GM12878 (cell line): Measurements from ENCODE around the gene GTPBP6. TPM values are rescaled to one million over a fixed set of nuclear protein-coding genes. Genes with fewer than 3 reads are reported as not detected.

Source experiments
- ATAC-seq: fragments of 200-7000 bp; cut with Tn5 transposase; 3 replicates; pipeline ENCODE4 v1.9.1; 2020; ENCODE audit warnings: mild to moderate bottlenecking, moderate library complexity
- BruUV-seq: library from RNA; stranded (reverse); fragments of 400-500 nt; replicated peaks from 2 replicates; lab custom pipeline; 2021; lab: Mats Ljungman, UMichigan
- CTCF ChIA-PET: fragments of 300-600 bp; sonication (Branson Sonifier 250); formaldehyde crosslinking; extraction: SDS; loops from one replicate; lab custom pipeline; 2021; ENCODE audit warnings: inconsistent platforms; lab: Yijun Ruan, JAX
- POLR2A ChIA-PET: fragments of 350-600 bp; formaldehyde crosslinking; extraction: SDS; loops from one replicate; lab custom pipeline; 2021; ENCODE audit warnings: inconsistent platforms; lab: Charles Lee
- RAD21 ChIA-PET: fragments of 300-600 bp; sonication (Branson Sonifier 250); formaldehyde crosslinking; loops from one replicate; lab custom pipeline; 2023; ENCODE audit warnings: antibody characterized with exemption; ENCODE audit not compliant: unreplicated experiment; lab: Charles Lee
- SMC1A ChIA-PET: fragments of 300-600 bp; sonication (Branson Sonifier 250); formaldehyde crosslinking; loops from one replicate; lab custom pipeline; 2023; ENCODE audit not compliant: unreplicated experiment, uncharacterized antibody; lab: Charles Lee
- DNase-seq: peaks from one replicate; pipeline ENCODE4 v3.0.0-alpha.2; 2011; ENCODE audit warnings: low read depth, low spot score
- FAIRE-seq: peaks from 3 replicates; lab custom pipeline; 2011; peaks lifted over from hg19 to GRCh38; lab: Jason Lieb, UNC
- H2AFZ ChIP-seq: 2 replicates; pipeline ENCODE4 v1.6.0; 2011; ENCODE audit warnings: low read depth, low read length, control low read depth; ENCODE audit not compliant: control insufficient read depth
- H3K27ac ChIP-seq: 2 replicates; pipeline ENCODE4 v1.5.1; 2011; ENCODE audit warnings: control low read depth; ENCODE audit not compliant: control insufficient read depth, insufficient read depth
- H3K27me3 ChIP-seq, 2 experiments: replicated peaks in 1 of 2; 2 replicates each; pipeline versions ENCODE4 v1.6.0 to v1.6.1; 2011; ENCODE audit warnings: low read length in 1 of 2; ENCODE audit not compliant: control insufficient read depth in 2 of 2, insufficient read depth in 2 of 2
- H3K36me3 ChIP-seq, 2 experiments: 2 replicates each; pipeline ENCODE4 v1.5.1; 2011; ENCODE audit warnings: low read length in 1 of 2; ENCODE audit not compliant: control insufficient read depth in 2 of 2, insufficient read depth in 2 of 2
- H3K4me1 ChIP-seq: 2 replicates; pipeline ENCODE4 v1.6.1; 2011; ENCODE audit warnings: mild to moderate bottlenecking, low read length, moderate library complexity, mixed read lengths; ENCODE audit not compliant: control insufficient read depth, insufficient read depth
- H3K4me2 ChIP-seq: 2 replicates; pipeline ENCODE4 v1.6.0; 2011; ENCODE audit warnings: control low read depth; ENCODE audit not compliant: control insufficient read depth, insufficient read depth
- H3K4me3 ChIP-seq: fragments of 200-600 bp; sonication (generic); 2 replicates; pipeline ENCODE4 v1.5.1; 2016
- H3K79me2 ChIP-seq: 2 replicates; pipeline ENCODE4 v1.6.0; 2011; ENCODE audit warnings: low read length; ENCODE audit not compliant: control insufficient read depth, insufficient read depth
- H3K9ac ChIP-seq: 2 replicates; pipeline ENCODE4 v1.8.0; 2011; ENCODE audit warnings: low read length, control low read depth, mixed read lengths; ENCODE audit not compliant: control insufficient read depth, insufficient read depth
- H3K9me3 ChIP-seq: replicated peaks from 3 replicates; pipeline ENCODE4 v1.5.1; 2011; ENCODE audit warnings: mild to moderate bottlenecking, low read length; ENCODE audit not compliant: control insufficient read depth, insufficient read depth
- H4K20me1 ChIP-seq: 2 replicates; pipeline ENCODE4 v1.6.0; 2011; ENCODE audit not compliant: control insufficient read depth, insufficient read depth
- BCL3 ChIP-seq: IDR thresholded peaks from 2 replicates; pipeline ENCODE4 v1.6.1; 2011; ENCODE audit warnings: borderline replicate concordance, low read depth, mild to moderate bottlenecking, moderate library complexity, low read length; ENCODE audit not compliant: insufficient read depth, poor library complexity, severe bottlenecking
- CHD2 ChIP-seq: IDR thresholded peaks from 2 replicates; pipeline ENCODE4 v1.6.1; 2011; ENCODE audit warnings: low read depth, low read length, improper control_type of control experiment, borderline replicate concordance
- EED ChIP-seq: sonication (generic); IDR thresholded peaks from 2 replicates; pipeline ENCODE4 v1.6.1; 2016; ENCODE audit warnings: antibody characterized with exemption, low read depth
- EGR1 ChIP-seq, 2 experiments: IDR thresholded peaks; 1 replicate in 1 of 2; 2 replicates in 1 of 2; pipeline ENCODE4 v1.6.1; 2011 to 2012; ENCODE audit warnings: low read depth in 2 of 2, low read length in 2 of 2, borderline replicate concordance in 1 of 2, mild to moderate bottlenecking in 1 of 2, moderate library complexity in 1 of 2
- EZH2 ChIP-seq: IDR thresholded peaks from 2 replicates; pipeline ENCODE4 v1.6.1; 2012; ENCODE audit warnings: low read depth, mild to moderate bottlenecking, control low read depth, inconsistent platforms, low read length, borderline replicate concordance; ENCODE audit not compliant: control insufficient read depth
- IKZF2 ChIP-seq, 2 experiments: fragments of 450-650 bp; IDR thresholded peaks; 2 replicates each; pipeline ENCODE4 v1.6.1; 2017; ENCODE audit warnings: mild to moderate bottlenecking in 2 of 2, moderate library complexity in 2 of 2
- IRF3 ChIP-seq: fragments of 450-650 bp; IDR thresholded peaks from 2 replicates; pipeline ENCODE4 v1.6.1; 2014; ENCODE audit warnings: mild to moderate bottlenecking
- IRF4 ChIP-seq: IDR thresholded peaks from 2 replicates; pipeline ENCODE4 v1.6.1; 2011; ENCODE audit warnings: low read depth, low read length
- MEF2A ChIP-seq: IDR thresholded peaks from 2 replicates; pipeline ENCODE4 v1.6.1; 2011; ENCODE audit warnings: low read depth, mild to moderate bottlenecking, low read length, moderate library complexity; ENCODE audit not compliant: insufficient read depth
- NR2C1 ChIP-seq: fragments of 450-650 bp; IDR thresholded peaks from 2 replicates; pipeline ENCODE4 v1.6.1; 2017; ENCODE audit warnings: antibody characterized with exemption, mild to moderate bottlenecking, moderate library complexity
- SMARCA5 ChIP-seq: fragments of 450-650 bp; IDR thresholded peaks from 2 replicates; pipeline ENCODE4 v1.6.1; 2017; ENCODE audit warnings: mild to moderate bottlenecking
- SREBF1 ChIP-seq: IDR thresholded peaks from 2 replicates; pipeline ENCODE4 v1.6.1; 2012; ENCODE audit warnings: mild to moderate bottlenecking, low read length
- USF1 ChIP-seq: IDR thresholded peaks from 2 replicates; pipeline ENCODE4 v1.6.1; 2011; ENCODE audit warnings: borderline replicate concordance, low read depth, mild to moderate bottlenecking, moderate library complexity, mixed read lengths, low read length; ENCODE audit not compliant: insufficient read depth; ENCODE audit errors: extremely low read length
- YBX1 ChIP-seq: fragments of 450-650 bp; IDR thresholded peaks from 2 replicates; pipeline ENCODE4 v1.6.1; 2016; ENCODE audit warnings: antibody characterized with exemption
- WGBS: methylation state at CpG from one replicate; pipeline ENCODE4 v1.1.6; 2016; ENCODE audit warnings: low lambda C conversion rate; ENCODE audit not compliant: insufficient replicate concordance, insufficient coverage; ENCODE audit errors: missing lambda C conversion rate; 5-methylcytosine and 5-hydroxymethylcytosine counted together
- in situ Hi-C: fragments of 300-500 bp; cut with MboI; formaldehyde crosslinking; loops from 9 replicates; pipeline ENCODE4 v1.14.3; 2018; ENCODE audit warnings: mixed read lengths
- intact Hi-C: fragments of 100-400 bp; cut with micrococcal nuclease; formaldehyde crosslinking; loops from one replicate; pipeline ENCODE4 v1.14.2; 2022; ENCODE audit not compliant: unreplicated experiment
- polyA plus RNA-seq, 11 experiments: library from polyadenylated mRNA; depleted of rRNA in 4 of 11; unstranded in 6 of 11; stranded (reverse) in 5 of 11; fragments of >200 nt; fragmentation: Nextera tagmentation in 4 of 11; fragmentation: Illumina TruSeq in 1 of 11; extraction: Ambion mirVana in 4 of 11; extraction: Trizol in 1 of 11; gene quantifications; 1 replicate in 1 of 11; 2 replicates in 10 of 11; pipeline versions ENCODE4 v1.2.1 to v1.2.3, GENCODE V29; 2011 to 2016; ENCODE audit warnings: inconsistent platforms in 2 of 11, missing spikeins in 2 of 11, low read depth in 1 of 11
- total RNA-seq, 4 experiments: library from RNA; depleted of rRNA in 3 of 4; stranded (reverse); fragments of >200 nt in 3 of 4; fragmentation: Illumina TruSeq in 1 of 4; extraction: Trizol in 1 of 4; gene quantifications; 2 replicates each; pipeline versions ENCODE4 v1.2.1 to v1.2.3, GENCODE V29; 2013 to 2021
- TF ChIP-seq, protein P1 (sequence below): fragments of 450-650 bp; formaldehyde crosslinking; IDR thresholded peaks from 2 replicates; pipeline ENCODE4 v1.5.0; 2022; ENCODE audit warnings: mild to moderate bottlenecking, missing genetic modification characterization

Gene GTPBP6
- total and polyA plus RNA-seq, 10 of the 15 experiments (the other 5 are each of a cell fraction or from before 2014, with no cell fraction given), result 0.31 to 71.0 (median 21.1) TPM

DNA sequence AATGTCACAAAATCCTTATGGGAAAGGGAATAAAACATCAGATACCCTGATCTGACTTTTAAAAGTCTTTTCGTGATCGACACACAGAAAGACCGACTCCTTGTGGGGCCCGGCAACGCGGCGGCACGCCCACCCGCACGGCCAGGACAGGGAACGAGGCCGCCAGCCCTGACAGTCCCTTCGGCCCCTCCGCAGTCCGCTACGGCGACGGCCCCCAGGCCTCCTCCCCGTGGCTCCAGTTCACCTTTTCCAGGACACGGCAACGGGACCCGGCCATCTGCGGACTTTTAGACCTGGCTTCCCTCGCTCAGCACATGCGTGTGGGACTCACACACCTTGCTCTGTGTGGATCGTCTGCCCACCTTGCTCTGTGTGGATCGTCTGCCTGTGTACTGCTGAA, 33.6 kb upstream of the GTPBP6 start:
- no TSS peak for BruUV-seq
- no peaks in the 10 kb centered on the region for H3K79me2 ChIP-seq
- H2AFZ ChIP-seq, result no peak overlapping the region
- no peaks in the 10 kb centered on the region for H3K4me1 ChIP-seq
- ChIA-PET SMC1A (no interaction called here), POLR2A (no interaction called here), CTCF (no interaction called here), RAD21 (no interaction called here)
- H3K27me3 ChIP-seq, result no peaks in the 10 kb centered on the region
- no peak overlapping the region for H3K4me2 ChIP-seq
- H3K9ac ChIP-seq, result no peak overlapping the region
- FAIRE-seq (no peak), DNase-seq (no peak), ATAC-seq (no peak)
- intact Hi-C loops, result no loop called here
- 96% methylated on average over 27 of the region's 27 CpGs for WGBS
- H3K27ac ChIP-seq, result no peak overlapping the region
- no peaks in the 10 kb centered on the region; the same call in 2 of the 3 replicates for H3K9me3 ChIP-seq
- H4K20me1 ChIP-seq, result no peaks in the 10 kb centered on the region
- in situ Hi-C loops, result no loop called here
- H3K4me3 ChIP-seq, result no peak overlapping the region
- no peaks in the 10 kb centered on the region for H3K36me3 ChIP-seq
- TF ChIP-seq YBX1 (no peak), IRF3 (no peak), IKZF2 (IDR thresholded peaks at IDR 0.05) (no peak), IRF4 (no peak), BCL3 (no peak), EZH2 (no peak), NR2C1 (no peak), SREBF1 (no peak), EGR1 (IDR thresholded peaks at IDR 0.05; ENCODE audit: borderline replicate concordance in 1 of 2, low read depth in 2 of 2, low read length in 2 of 2) (no peak), USF1 (no peak), SMARCA5 (no peak), CHD2 (no peak), MEF2A (no peak), EED (no peak)
- TF ChIP-seq, protein P1, sequence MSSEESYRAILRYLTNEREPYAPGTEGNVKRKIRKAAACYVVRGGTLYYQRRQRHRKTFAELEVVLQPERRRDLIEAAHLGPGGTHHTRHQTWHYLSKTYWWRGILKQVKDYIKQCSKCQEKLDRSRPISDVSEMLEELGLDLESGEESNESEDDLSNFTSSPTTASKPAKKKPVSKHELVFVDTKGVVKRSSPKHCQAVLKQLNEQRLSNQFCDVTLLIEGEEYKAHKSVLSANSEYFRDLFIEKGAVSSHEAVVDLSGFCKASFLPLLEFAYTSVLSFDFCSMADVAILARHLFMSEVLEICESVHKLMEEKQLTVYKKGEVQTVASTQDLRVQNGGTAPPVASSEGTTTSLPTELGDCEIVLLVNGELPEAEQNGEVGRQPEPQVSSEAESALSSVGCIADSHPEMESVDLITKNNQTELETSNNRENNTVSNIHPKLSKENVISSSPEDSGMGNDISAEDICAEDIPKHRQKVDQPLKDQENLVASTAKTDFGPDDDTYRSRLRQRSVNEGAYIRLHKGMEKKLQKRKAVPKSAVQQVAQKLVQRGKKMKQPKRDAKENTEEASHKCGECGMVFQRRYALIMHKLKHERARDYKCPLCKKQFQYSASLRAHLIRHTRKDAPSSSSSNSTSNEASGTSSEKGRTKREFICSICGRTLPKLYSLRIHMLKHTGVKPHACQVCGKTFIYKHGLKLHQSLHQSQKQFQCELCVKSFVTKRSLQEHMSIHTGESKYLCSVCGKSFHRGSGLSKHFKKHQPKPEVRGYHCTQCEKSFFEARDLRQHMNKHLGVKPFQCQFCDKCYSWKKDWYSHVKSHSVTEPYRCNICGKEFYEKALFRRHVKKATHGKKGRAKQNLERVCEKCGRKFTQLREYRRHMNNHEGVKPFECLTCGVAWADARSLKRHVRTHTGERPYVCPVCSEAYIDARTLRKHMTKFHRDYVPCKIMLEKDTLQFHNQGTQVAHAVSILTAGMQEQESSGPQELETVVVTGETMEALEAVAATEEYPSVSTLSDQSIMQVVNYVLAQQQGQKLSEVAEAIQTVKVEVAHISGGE (CRISPR knock-in tag), result no peak
